ENCODE results near the gene PPM1G.
A peak's percentile ranks its signal among the peaks of the same experiment; 100 is the strongest.
"Not testable (repeated sequence)": the region's sequence is repeated elsewhere in the genome, so short reads cannot be mapped to it uniquely, and the experiment has no call there.

The PPM1G gene

GRCh38 chr2:27409321-27410073 lies at the start of gene PPM1G:
PPM1G (minus strand) TSS chr2:27409591; CDS start chr2:27409422, 169 bp downstream.
- DNase-seq (ENCODE audit: low read depth), result peak; percentile 96

GRCh38 chr2:27453968-27454367 lies 44.6 kb upstream of the PPM1G start:
- no peak for DNase-seq (ENCODE audit: low read depth)

GRCh38 chr2:27451095-27451494 lies 41.7 kb upstream of the PPM1G start:
- DNase-seq (ENCODE audit: low read depth), result no peak

- DNase-seq (ENCODE audit: low read depth), result no peak
Measured at GRCh38 chr2:27448381-27448780, 39.0 kb upstream of the PPM1G start.

- no peak for DNase-seq (ENCODE audit: low read depth)
Measured at GRCh38 chr2:27446057-27446456, 36.7 kb upstream of the PPM1G start.

GRCh38 chr2:27445615-27446014 lies 36.2 kb upstream of the PPM1G start:
- no peak for DNase-seq (ENCODE audit: low read depth)

GRCh38 chr2:27445155-27445554 lies 35.8 kb upstream of the PPM1G start:
- DNase-seq (ENCODE audit: low read depth), result no peak

GRCh38 chr2:27442920-27443282 lies 33.5 kb upstream of the PPM1G start:
- DNase-seq (ENCODE audit: low read depth), result no peak

GRCh38 chr2:27441958-27442919 lies 32.8 kb upstream of the PPM1G start, which contains the start of gene KRTCAP3:
KRTCAP3 (plus strand) TSS chr2:27442381; CDS start chr2:27442413, 32 bp downstream.
- peak; percentile 29 for DNase-seq (ENCODE audit: low read depth)

- no peak for DNase-seq (ENCODE audit: low read depth)
Measured at GRCh38 chr2:27441226-27441926, 32.0 kb upstream of the PPM1G start.

- DNase-seq (ENCODE audit: low read depth), result no peak
Measured at GRCh38 chr2:27435628-27436027, 26.2 kb upstream of the PPM1G start.

GRCh38 chr2:27431395-27431794 lies 22.0 kb upstream of the PPM1G start:
- no peak for DNase-seq (ENCODE audit: low read depth)

GRCh38 chr2:27428978-27429541 lies 19.7 kb upstream of the PPM1G start:
- peak; percentile 49 for DNase-seq (ENCODE audit: low read depth)

GRCh38 chr2:27428213-27428977 lies 19.0 kb upstream of the PPM1G start, which contains the start of gene NRBP1:
NRBP1 (plus strand) TSS chr2:27428631; CDS start chr2:27433274, 4,643 bp downstream.
- peak; percentile 88 for DNase-seq (ENCODE audit: low read depth)

- DNase-seq (ENCODE audit: low read depth), result no peak
Measured at GRCh38 chr2:27427863-27428212, 18.4 kb upstream of the PPM1G start.

- not testable (repeated sequence) for DNase-seq (ENCODE audit: low read depth)
Measured at GRCh38 chr2:27425039-27425438, 15.6 kb upstream of the PPM1G start.

GRCh38 chr2:27422958-27423357 lies 13.6 kb upstream of the PPM1G start:
- DNase-seq (ENCODE audit: low read depth), result no peak

- no peak for DNase-seq (ENCODE audit: low read depth)
Measured at GRCh38 chr2:27421660-27422250, 12.4 kb upstream of the PPM1G start.

- DNase-seq (ENCODE audit: low read depth), result no peak
Measured at GRCh38 chr2:27420996-27421395, 11.6 kb upstream of the PPM1G start.

- no peak for DNase-seq (ENCODE audit: low read depth)
Measured at GRCh38 chr2:27416151-27416550, 6.8 kb upstream of the PPM1G start.

Data from activated T-cell treated with anti-CD3 and anti-CD28 coated beads for 1 hour (primary cell).